Calu3 (cell line): ENCODE measurements around the gene WDFY2. TPM values are rescaled to one million over a fixed set of nuclear protein-coding genes. Genes with fewer than 3 reads are reported as not detected.

Source experiments
- BruUV-seq: library from RNA; stranded (reverse); fragments of 400-500 nt; replicated peaks from 2 replicates; lab custom pipeline; 2021; lab: Mats Ljungman, UMichigan
- CTCF ChIA-PET: fragments of 300-600 bp; sonication (Branson Sonifier 250); formaldehyde crosslinking; loops from one replicate; lab custom pipeline; 2022; ENCODE audit warnings: antibody characterized with exemption; lab: Charles Lee
- DNase-seq: peaks from one replicate; pipeline ENCODE4 v3.0.0; 2022
- H3K27ac Mint-ChIP-seq: one replicate; pipeline ENCODE4 v1.8.0; 2022; ENCODE audit warnings: mixed read lengths; ENCODE audit not compliant: unreplicated experiment
- H3K27me3 Mint-ChIP-seq: one replicate; pipeline ENCODE4 v1.8.0; 2022; ENCODE audit warnings: mixed read lengths; ENCODE audit not compliant: unreplicated experiment
- H3K36me3 Mint-ChIP-seq: one replicate; pipeline ENCODE4 v1.8.0; 2022; ENCODE audit warnings: mild to moderate bottlenecking, moderate library complexity, mixed read lengths; ENCODE audit not compliant: insufficient read depth, unreplicated experiment
- H3K4me1 Mint-ChIP-seq: one replicate; pipeline ENCODE4 v1.8.0; 2022; ENCODE audit warnings: mild to moderate bottlenecking, low read depth, mixed read lengths; ENCODE audit not compliant: unreplicated experiment
- H3K4me3 Mint-ChIP-seq: one replicate; pipeline ENCODE4 v1.8.0; 2022; ENCODE audit warnings: mild to moderate bottlenecking, low read depth, moderate library complexity, mixed read lengths; ENCODE audit not compliant: unreplicated experiment
- H3K9me3 Mint-ChIP-seq: one replicate; pipeline ENCODE4 v1.8.0; 2022; ENCODE audit warnings: low read depth, mixed read lengths; ENCODE audit not compliant: unreplicated experiment
- CTCF ChIP-seq: fragments of 200-600 bp; IDR thresholded peaks from one replicate; pipeline ENCODE4 v1.8.0; 2022; ENCODE audit warnings: antibody characterized with exemption; ENCODE audit not compliant: unreplicated experiment
- intact Hi-C: fragments of 100-400 bp; cut with micrococcal nuclease; formaldehyde crosslinking; loops from one replicate; pipeline ENCODE4 v1.10.0; 2022; ENCODE audit not compliant: unreplicated experiment
- total RNA-seq: library from RNA; stranded (reverse); gene quantifications from 2 replicates; pipeline ENCODE4 v1.2.3, GENCODE V29; 2022

Gene WDFY2
- total RNA-seq, 1 experiment from 2014 or later: 5.9 TPM

DNA sequence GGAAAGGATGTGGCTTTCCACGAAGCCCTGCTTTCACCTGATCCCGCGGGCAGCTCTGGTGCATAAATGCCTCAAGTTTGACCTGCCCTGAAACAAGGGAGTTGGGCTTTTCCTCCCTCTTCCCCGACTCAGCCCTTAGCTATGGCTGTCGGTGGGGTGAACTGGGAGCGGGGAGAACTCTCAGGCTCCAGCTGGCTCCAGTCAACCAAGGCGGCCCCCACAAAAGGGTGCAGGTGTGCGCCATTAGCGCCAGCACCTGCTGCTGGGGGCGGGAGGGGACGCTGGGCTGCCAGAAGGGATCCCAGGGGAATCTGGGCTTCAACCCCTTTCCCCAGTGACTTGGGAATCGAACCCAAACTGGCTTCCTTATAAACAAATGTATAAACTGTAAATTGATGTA, 226.8 kb downstream of the WDFY2 start:
- CTCF ChIA-PET: no interaction called here
- TF ChIP-seq CTCF: no peak
- Mint-ChIP-seq H3K4me3 (no peak overlapping the region), H3K4me1 (no peaks in the 10 kb centered on the region), H3K27ac (no peak overlapping the region), H3K27me3 (peaks cover 1% of the 10 kb centered on the region), H3K9me3 (no peaks in the 10 kb centered on the region), H3K36me3 (peaks cover 5% of the 10 kb centered on the region)
- no peak for DNase-seq
- no TSS peak for BruUV-seq
- intact Hi-C loops: no loop called here

DNA sequence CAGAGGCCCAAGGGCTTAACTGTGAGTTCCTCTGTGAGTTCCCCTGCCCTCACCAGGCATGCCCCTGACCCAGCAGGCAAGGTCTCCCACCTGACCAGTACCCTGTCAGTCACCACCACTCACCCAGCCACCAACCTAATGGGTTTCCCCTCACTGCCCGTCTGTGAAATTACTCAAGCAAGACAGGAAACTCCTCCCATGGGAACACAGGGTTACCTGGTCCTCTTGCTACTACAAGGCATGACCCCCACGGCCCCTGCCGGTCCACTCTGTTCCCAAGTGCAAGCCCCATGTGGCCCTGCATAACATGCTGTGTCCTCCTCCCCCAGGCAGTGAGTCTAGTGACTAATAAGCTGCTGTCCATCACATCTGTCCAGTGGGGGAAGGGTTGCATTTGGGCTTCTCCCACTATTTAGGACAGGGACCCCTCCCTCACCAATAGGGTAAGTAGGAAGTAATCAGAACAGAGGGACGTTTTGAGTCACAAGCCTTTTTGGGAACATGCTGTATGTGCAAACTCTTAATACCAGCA, 227.7 kb downstream of the WDFY2 start:
- Mint-ChIP-seq H3K9me3 (no peaks in the 10 kb centered on the region), H3K36me3 (no peaks in the 10 kb centered on the region), H3K27ac (no peak overlapping the region), H3K27me3 (peaks cover 11% of the 10 kb centered on the region), H3K4me1 (no peaks in the 10 kb centered on the region), H3K4me3 (no peak overlapping the region)
- intact Hi-C loops: no loop called here
- DNase-seq: no peak
- TF ChIP-seq CTCF: no peak
- BruUV-seq: no TSS peak
- CTCF ChIA-PET: no interaction called here

DNA sequence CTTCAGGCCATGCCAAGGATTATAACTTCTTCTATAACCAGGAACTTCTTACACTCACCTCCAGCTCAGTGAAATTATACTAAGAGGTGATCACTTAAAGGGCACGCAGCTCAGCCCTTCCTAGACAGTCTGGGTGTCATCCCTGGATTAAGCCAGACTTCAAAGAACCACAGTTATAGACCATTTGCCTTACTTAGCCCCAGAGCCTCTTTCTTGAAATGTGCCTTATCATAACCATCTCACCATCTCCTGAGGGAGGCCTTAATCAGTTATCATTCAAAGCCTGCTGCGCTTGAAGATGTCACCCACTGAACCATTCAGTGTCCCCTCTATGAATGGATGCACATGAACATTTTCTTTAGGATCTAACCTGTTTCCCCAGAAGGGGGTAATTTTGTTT, 229.8 kb downstream of the WDFY2 start:
- H3K36me3 Mint-ChIP-seq: no peaks in the 10 kb centered on the region
- TF ChIP-seq CTCF: no peak
- peaks cover 31% of the 10 kb centered on the region for H3K27me3 Mint-ChIP-seq
- BruUV-seq: no TSS peak
- no peak overlapping the region for H3K27ac Mint-ChIP-seq
- CTCF ChIA-PET: interaction anchor here (2.0 kb wide), 1 partner anchor 315 kb away, joined by 6 read pairs; the partner anchor contains the start of gene NEK5
- intact Hi-C loops: loop anchor here (2.0 kb wide), 1 partner anchor 313 kb away; no protein-coding TSS in a partner anchor
- H3K4me1 Mint-ChIP-seq: no peaks in the 10 kb centered on the region
- H3K9me3 Mint-ChIP-seq: no peaks in the 10 kb centered on the region
- DNase-seq: no peak
- no peak overlapping the region for H3K4me3 Mint-ChIP-seq

GRCh38 chr13:51814825-51815650, 230.8 kb downstream of the WDFY2 start:
- intact Hi-C loops: loop anchor here (1.0 to 2.0 kb wide), 2 partner anchors 312 to 386 kb away; no protein-coding TSS in a partner anchor
- DNase-seq: peak; percentile 66
- BruUV-seq: no TSS peak
- Mint-ChIP-seq H3K27me3 (peaks cover 41% of the 10 kb centered on the region), H3K36me3 (no peaks in the 10 kb centered on the region), H3K27ac (no peak overlapping the region), H3K9me3 (no peaks in the 10 kb centered on the region), H3K4me3 (peak overlapping the region; percentile 55), H3K4me1 (no peaks in the 10 kb centered on the region)
- CTCF ChIA-PET: interaction anchor here (1.3 to 2.0 kb wide), 2 partner anchors 313 to 314 kb away, joined by 4 to 6 read pairs; partner anchors contain the start of gene NEK5
- peak; percentile 62 for TF ChIP-seq CTCF
